Activated CD4-positive, alpha-beta T cell treated with anti-CD3 and anti-CD28 coated beads, Interleukin-2, amount 50 U/mL, for 48 hours (primary cell): ENCODE data around the gene IRF2BPL.
A peak's percentile ranks its signal among the peaks of the same experiment; 100 is the strongest.

Experiments used
- DNase-seq, 2 experiments: peaks; one replicate each; pipeline ENCODE4 v3.0.0-alpha.2; 2020

The IRF2BPL gene

GRCh38 chr14:77028384-77029231 lies at the start of gene IRF2BPL:
Gene IRF2BPL, minus strand, starts transcription at chr14:77028708. Its CDS starts 916 bp downstream, at chr14:77027792.
- DNase-seq: peak; percentile 96

- no peak for DNase-seq
Observed at GRCh38 chr14:77077040-77077439, 48.5 kb upstream of the IRF2BPL start.

GRCh38 chr14:77076113-77076631 lies 47.7 kb upstream of the IRF2BPL start:
- no peak for DNase-seq

- no peak for DNase-seq
Observed at GRCh38 chr14:77074969-77075368, 46.5 kb upstream of the IRF2BPL start.

GRCh38 chr14:77071938-77072388 lies 43.5 kb upstream of the IRF2BPL start:
- DNase-seq: no peak

- DNase-seq: no peak
Observed at GRCh38 chr14:77069551-77069950, 41.0 kb upstream of the IRF2BPL start.

GRCh38 chr14:77068517-77069200 lies 40.2 kb upstream of the IRF2BPL start:
- DNase-seq: no peak

GRCh38 chr14:77067632-77068516 lies 39.4 kb upstream of the IRF2BPL start:
- peak; percentile 53 to 72 for DNase-seq

- no peak for DNase-seq
Observed at GRCh38 chr14:77066578-77067172, 38.2 kb upstream of the IRF2BPL start.

GRCh38 chr14:77065851-77066577 lies 37.5 kb upstream of the IRF2BPL start:
- no peak for DNase-seq

- no peak for DNase-seq
Observed at GRCh38 chr14:77064521-77065178, 36.1 kb upstream of the IRF2BPL start.

- DNase-seq: no peak
Observed at GRCh38 chr14:77063571-77064171, 35.2 kb upstream of the IRF2BPL start.

- DNase-seq: no peak
Observed at GRCh38 chr14:77062261-77062660, 33.8 kb upstream of the IRF2BPL start.

- DNase-seq: no peak
Observed at GRCh38 chr14:77061630-77062257, 33.2 kb upstream of the IRF2BPL start.

GRCh38 chr14:77059276-77059915 lies 30.9 kb upstream of the IRF2BPL start:
- peak; percentile 49 to 64 for DNase-seq

GRCh38 chr14:77058785-77059184 lies 30.3 kb upstream of the IRF2BPL start:
- no peak for DNase-seq

GRCh38 chr14:77058117-77058516 lies 29.6 kb upstream of the IRF2BPL start:
- no peak for DNase-seq

- no peak for DNase-seq
Observed at GRCh38 chr14:77055981-77056380, 27.5 kb upstream of the IRF2BPL start.

GRCh38 chr14:77055306-77055705 lies 26.8 kb upstream of the IRF2BPL start:
- DNase-seq: no peak
